Trophoblast cell (in vitro differentiated cells and primary cell): ENCODE results near the gene SENP3. TPM values are rescaled to one million over a fixed set of nuclear protein-coding genes. Genes with fewer than 3 reads are reported as not detected.

Source experiments
- DNase-seq, 2 donors: peaks; one replicate each; pipeline ENCODE4 v3.0.0-alpha.2; 2016
- H2AFZ ChIP-seq: 2 replicates; pipeline ENCODE4 v1.6.1; 2013; ENCODE audit warnings: low read length, moderate library complexity, mild to moderate bottlenecking; ENCODE audit not compliant: insufficient read depth, poor library complexity
- H2AK5ac ChIP-seq: 2 replicates; pipeline ENCODE4 v1.6.1; 2013; ENCODE audit warnings: mild to moderate bottlenecking, low read length
- H2BK120ac ChIP-seq: 2 replicates; pipeline ENCODE4 v1.6.1; 2013; ENCODE audit warnings: low read length, mild to moderate bottlenecking, moderate library complexity; ENCODE audit not compliant: insufficient read depth, poor library complexity
- H2BK12ac ChIP-seq: 2 replicates; pipeline ENCODE4 v1.6.1; 2013; ENCODE audit warnings: mild to moderate bottlenecking, low read length, moderate library complexity
- H2BK5ac ChIP-seq: 2 replicates; pipeline ENCODE4 v1.6.1; 2013; ENCODE audit warnings: low read length, low read depth, moderate library complexity, mild to moderate bottlenecking; ENCODE audit not compliant: poor library complexity
- H3K14ac ChIP-seq: 2 replicates; pipeline ENCODE4 v1.6.1; 2013; ENCODE audit warnings: mild to moderate bottlenecking, low read length
- H3K18ac ChIP-seq: 2 replicates; pipeline ENCODE4 v1.6.1; 2013; ENCODE audit warnings: mild to moderate bottlenecking, low read length
- H3K23ac ChIP-seq: 2 replicates; pipeline ENCODE4 v1.6.1; 2013; ENCODE audit warnings: low read length
- H3K27ac ChIP-seq: 2 replicates; pipeline ENCODE4 v1.5.1; 2013; ENCODE audit warnings: low read depth, mild to moderate bottlenecking, inconsistent platforms, low read length, moderate library complexity
- H3K27me3 ChIP-seq: 2 replicates; pipeline ENCODE4 v1.6.1; 2013; ENCODE audit warnings: inconsistent platforms, mild to moderate bottlenecking, low read length, moderate library complexity; ENCODE audit not compliant: insufficient read depth
- H3K36me3 ChIP-seq, 2 experiments: 1 replicate in 1 of 2; 2 replicates in 1 of 2; pipeline ENCODE4 v1.6.1; 2013; ENCODE audit warnings: low read length in 2 of 2, mild to moderate bottlenecking in 2 of 2, moderate library complexity in 1 of 2; ENCODE audit not compliant: insufficient read depth in 2 of 2, control insufficient read depth in 1 of 2
- H3K4ac ChIP-seq: 2 replicates; pipeline ENCODE4 v1.6.1; 2013; ENCODE audit warnings: low read depth, mild to moderate bottlenecking, low read length, moderate library complexity
- H3K4me1 ChIP-seq, 2 experiments: 1 replicate in 1 of 2; 2 replicates in 1 of 2; pipeline ENCODE4 v1.6.1; 2013; ENCODE audit warnings: low read length in 2 of 2, mild to moderate bottlenecking in 2 of 2, moderate library complexity in 1 of 2; ENCODE audit not compliant: insufficient read depth in 2 of 2, control insufficient read depth in 1 of 2
- H3K4me2 ChIP-seq: 2 replicates; pipeline ENCODE4 v1.6.1; 2013; ENCODE audit warnings: inconsistent platforms, mild to moderate bottlenecking, low read length, moderate library complexity
- H3K4me3 ChIP-seq: 2 replicates; pipeline ENCODE4 v1.5.1; 2013; ENCODE audit warnings: mild to moderate bottlenecking, low read depth, low read length, inconsistent platforms
- H3K79me1 ChIP-seq: one replicate; pipeline ENCODE4 v1.6.1; 2013; ENCODE audit warnings: low read length
- H3K79me2 ChIP-seq: 2 replicates; pipeline ENCODE4 v1.6.1; 2013; ENCODE audit warnings: low read length, mild to moderate bottlenecking; ENCODE audit not compliant: control insufficient read depth, insufficient read depth, poor library complexity
- H3K9ac ChIP-seq: 2 replicates; pipeline ENCODE4 v1.6.1; 2013; ENCODE audit warnings: mild to moderate bottlenecking, low read length
- H3K9me3 ChIP-seq: 2 replicates; pipeline ENCODE4 v1.6.1; 2013; ENCODE audit warnings: low read depth, mild to moderate bottlenecking, control low read depth, inconsistent platforms, low read length; ENCODE audit not compliant: insufficient read depth
- H4K12ac ChIP-seq: 2 replicates; pipeline ENCODE4 v1.6.1; 2013; ENCODE audit warnings: low read depth, mild to moderate bottlenecking, low read length, moderate library complexity
- H4K8ac ChIP-seq: 2 replicates; pipeline ENCODE4 v1.6.1; 2013; ENCODE audit warnings: low read depth, mild to moderate bottlenecking, low read length, moderate library complexity
- H4K91ac ChIP-seq: one replicate; pipeline ENCODE4 v1.6.1; 2013; ENCODE audit warnings: low read depth, mild to moderate bottlenecking, low read length, moderate library complexity
- WGBS: extraction: QIAGEN DNeasy Blood & Tissue Kit; methylation state at CpG from one replicate; pipeline ENCODE4 v1.1.7; 2013; ENCODE audit warnings: missing lambda C conversion rate; ENCODE audit not compliant: insufficient read length, insufficient coverage; ENCODE audit errors: extremely low coverage; 5-methylcytosine and 5-hydroxymethylcytosine counted together
- polyA plus RNA-seq: library from polyadenylated mRNA; stranded (reverse); fragments of 200-250 nt; gene quantifications from 2 replicates; pipeline ENCODE4 v1.2.3, GENCODE V29; 2013

Gene SENP3
- polyA plus RNA-seq, result 35.5 and 36.6 TPM in 2 replicates

DNA sequence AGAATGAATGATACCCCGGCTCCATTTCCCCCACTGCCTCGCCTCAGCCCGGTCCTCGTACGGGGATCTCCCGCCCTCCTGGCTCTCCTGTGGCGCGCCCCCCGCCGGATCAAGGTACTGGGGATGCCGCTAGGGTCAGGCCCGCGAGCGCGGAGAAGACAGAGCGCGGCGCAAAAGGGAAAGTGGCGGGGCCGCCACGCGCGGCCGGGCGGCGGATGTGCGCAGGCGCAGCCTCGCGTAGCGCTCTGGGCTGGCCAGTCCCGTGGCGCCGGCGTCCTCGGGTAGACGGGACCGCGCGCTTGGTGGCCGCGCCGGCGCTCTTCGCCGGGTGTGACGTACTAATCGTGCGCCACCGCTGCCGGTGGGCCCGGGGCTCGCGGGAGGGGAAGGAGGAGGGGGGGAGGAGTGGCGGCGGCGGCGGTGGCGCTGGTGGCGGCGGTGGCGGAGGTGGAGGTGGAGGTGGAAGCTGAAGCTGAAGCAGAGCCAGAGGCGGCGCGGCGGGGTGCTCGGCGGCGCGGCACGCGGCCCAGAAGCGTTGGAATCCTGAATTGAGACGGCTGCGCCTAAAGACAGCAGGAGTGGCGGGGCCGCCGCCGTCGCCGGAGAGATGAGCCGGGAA is at the start of gene SENP3:
Gene SENP3, plus strand, starts transcription at position 331 of the 619 bp plus-strand sequence. CDS start 1,158 bp downstream, outside the sequence.
- Histone ChIP-seq H3K79me2 (peaks cover 11% of the 10 kb centered on the region), H3K9ac (peak within 1 kb of the TSS; percentile 86), H4K8ac (peak within 1 kb of the TSS; percentile 98), H3K14ac (peak within 1 kb of the TSS; percentile 90), H3K4ac (peak within 1 kb of the TSS; percentile 85), H2BK12ac (peak within 1 kb of the TSS; percentile 1), H3K23ac (no peak within 1 kb of the TSS), H3K36me3 (peaks cover 23 to 27% of the 10 kb centered on the region in 2 experiments), H2BK120ac (peak within 1 kb of the TSS; percentile 75), H2AK5ac (peak within 1 kb of the TSS; percentile 79), H2AFZ (peak within 1 kb of the TSS; percentile 98), H3K9me3 (no peaks in the 10 kb centered on the region), H2BK5ac (peak within 1 kb of the TSS; percentile 78), H3K4me1 (peaks cover 4 to 12% of the 10 kb centered on the region in 2 experiments), H3K27ac (peak within 1 kb of the TSS; percentile 38), H3K18ac (peak within 1 kb of the TSS; percentile 93), H3K79me1 (peaks cover 11% of the 10 kb centered on the region), H3K27me3 (no peaks in the 10 kb centered on the region), H4K91ac (peak within 1 kb of the TSS; percentile 86), H3K4me2 (peak within 1 kb of the TSS; percentile 97), H3K4me3 (peak within 1 kb of the TSS; percentile 92), H4K12ac (peak within 1 kb of the TSS; percentile 95)
- WGBS, result no CpG with 5 or more reads among the region's 82 CpGs
- DNase-seq, result peak; percentile 86 to 92

DNA sequence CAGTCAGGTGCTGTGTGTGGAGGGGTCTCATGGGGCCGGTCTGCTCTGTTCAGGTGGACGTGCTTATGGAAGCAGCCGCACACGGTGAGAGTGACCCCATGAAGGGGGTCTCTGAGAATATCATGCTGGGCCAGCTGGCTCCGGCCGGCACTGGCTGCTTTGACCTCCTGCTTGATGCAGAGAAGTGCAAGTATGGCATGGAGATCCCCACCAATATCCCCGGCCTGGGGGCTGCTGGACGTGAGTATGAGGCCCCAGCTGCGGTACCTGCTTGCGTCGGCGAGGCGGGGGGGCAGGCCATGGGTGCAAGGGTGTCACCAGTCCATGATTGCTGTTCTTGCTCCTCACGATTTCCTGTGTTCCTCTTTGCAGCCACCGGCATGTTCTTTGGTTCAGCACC is 49.6 kb upstream of the SENP3 start:
- H4K91ac ChIP-seq, result no peak overlapping the region
- H3K4me1 ChIP-seq, result no peaks in the 10 kb centered on the region
- peaks cover 70 to 71% of the 10 kb centered on the region in 2 experiments for H3K36me3 ChIP-seq
- WGBS, result no CpG with 5 or more reads among the region's 15 CpGs
- H3K9ac ChIP-seq, result no peak overlapping the region
- H2BK120ac ChIP-seq, result no peak overlapping the region
- H3K4me2 ChIP-seq, result no peak overlapping the region
- no peak overlapping the region for H3K23ac ChIP-seq
- peaks cover 2% of the 10 kb centered on the region for H3K9me3 ChIP-seq
- no peak overlapping the region for H4K12ac ChIP-seq
- no peak overlapping the region for H2BK5ac ChIP-seq
- no peak overlapping the region for H2BK12ac ChIP-seq
- H3K14ac ChIP-seq, result no peak overlapping the region
- H3K18ac ChIP-seq, result no peak overlapping the region
- H3K79me2 ChIP-seq, result no peaks in the 10 kb centered on the region
- H2AFZ ChIP-seq, result no peak overlapping the region
- no peak overlapping the region for H3K4ac ChIP-seq
- no peaks in the 10 kb centered on the region for H3K27me3 ChIP-seq
- H2AK5ac ChIP-seq, result no peak overlapping the region
- no peak overlapping the region for H3K27ac ChIP-seq
- no peak overlapping the region for H4K8ac ChIP-seq
- no peak overlapping the region for H3K4me3 ChIP-seq
- no peaks in the 10 kb centered on the region for H3K79me1 ChIP-seq
- no peak for DNase-seq

DNA sequence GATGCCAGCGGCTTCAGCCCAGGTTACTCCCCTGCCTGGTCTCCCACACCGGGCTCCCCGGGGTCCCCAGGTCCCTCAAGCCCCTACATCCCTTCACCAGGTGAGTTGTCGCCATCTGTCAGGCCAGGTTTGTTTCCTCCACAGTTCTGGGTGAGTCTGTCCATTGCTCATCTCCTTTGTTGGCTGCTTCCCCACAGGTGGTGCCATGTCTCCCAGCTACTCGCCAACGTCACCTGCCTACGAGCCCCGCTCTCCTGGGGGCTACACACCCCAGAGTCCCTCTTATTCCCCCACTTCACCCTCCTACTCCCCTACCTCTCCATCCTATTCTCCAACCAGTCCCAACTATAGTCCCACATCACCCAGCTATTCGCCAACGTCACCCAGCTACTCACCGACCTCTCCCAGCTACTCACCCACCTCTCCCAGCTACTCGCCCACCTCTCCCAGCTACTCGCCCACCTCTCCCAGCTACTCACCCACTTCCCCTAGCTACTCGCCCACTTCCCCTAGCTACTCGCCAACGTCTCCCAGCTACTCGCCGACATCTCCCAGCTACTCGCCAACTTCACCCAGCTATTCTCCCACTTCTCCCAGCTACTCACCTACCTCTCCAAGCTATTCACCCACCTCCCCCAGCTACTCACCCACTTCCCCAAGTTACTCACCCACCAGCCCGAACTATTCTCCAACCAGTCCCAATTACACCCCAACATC is 48.7 kb upstream of the SENP3 start:
- H2BK12ac ChIP-seq, result no peak overlapping the region
- H3K9ac ChIP-seq, result no peak overlapping the region
- no peak for DNase-seq
- no peak overlapping the region for H2BK5ac ChIP-seq
- no peak overlapping the region for H4K8ac ChIP-seq
- H2AFZ ChIP-seq, result no peak overlapping the region
- H3K79me2 ChIP-seq, result no peaks in the 10 kb centered on the region
- H2BK120ac ChIP-seq, result no peak overlapping the region
- no peak overlapping the region for H4K91ac ChIP-seq
- H3K23ac ChIP-seq, result no peak overlapping the region
- no peaks in the 10 kb centered on the region for H3K79me1 ChIP-seq
- no peak overlapping the region for H3K4me2 ChIP-seq
- no peak overlapping the region for H3K18ac ChIP-seq
- H4K12ac ChIP-seq, result no peak overlapping the region
- no peak overlapping the region for H3K27ac ChIP-seq
- H2AK5ac ChIP-seq, result no peak overlapping the region
- H3K4me1 ChIP-seq, result no peaks in the 10 kb centered on the region
- peaks cover 2% of the 10 kb centered on the region for H3K9me3 ChIP-seq
- peaks cover 65 to 68% of the 10 kb centered on the region in 2 experiments for H3K36me3 ChIP-seq
- no peaks in the 10 kb centered on the region for H3K27me3 ChIP-seq
- H3K14ac ChIP-seq, result no peak overlapping the region
- no peak overlapping the region for H3K4ac ChIP-seq
- WGBS, result 100% methylated on average over 2 of the region's 20 CpGs
- peak overlapping the region; percentile 23 for H3K4me3 ChIP-seq

DNA sequence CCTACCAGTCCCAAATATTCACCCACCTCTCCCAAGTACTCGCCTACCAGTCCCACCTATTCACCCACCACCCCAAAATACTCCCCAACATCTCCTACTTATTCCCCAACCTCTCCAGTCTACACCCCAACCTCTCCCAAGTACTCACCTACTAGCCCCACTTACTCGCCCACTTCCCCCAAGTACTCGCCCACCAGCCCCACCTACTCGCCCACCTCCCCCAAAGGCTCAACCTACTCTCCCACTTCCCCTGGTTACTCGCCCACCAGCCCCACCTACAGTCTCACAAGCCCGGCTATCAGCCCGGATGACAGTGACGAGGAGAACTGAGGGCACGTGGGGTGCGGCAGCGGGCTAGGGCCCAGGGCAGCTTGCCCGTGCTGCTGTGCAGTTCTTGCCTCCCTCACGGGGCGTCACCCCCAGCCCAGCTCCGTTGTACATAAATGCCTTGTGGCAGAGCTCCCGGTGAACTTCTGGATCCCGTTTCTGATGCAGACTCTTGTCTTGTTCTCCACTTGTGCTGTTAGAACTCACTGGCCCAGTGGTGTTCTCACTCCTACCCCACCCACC is 47.8 kb upstream of the SENP3 start:
- WGBS, result 100% methylated on average over 1 of the region's 17 CpGs
- no peak overlapping the region for H3K18ac ChIP-seq
- no peak overlapping the region for H2AK5ac ChIP-seq
- no peak overlapping the region for H2BK120ac ChIP-seq
- no peak overlapping the region for H3K4me3 ChIP-seq
- H3K4ac ChIP-seq, result no peak overlapping the region
- no peak overlapping the region for H4K91ac ChIP-seq
- H3K36me3 ChIP-seq, result peaks cover 55 to 58% of the 10 kb centered on the region in 2 experiments
- H3K23ac ChIP-seq, result no peak overlapping the region
- no peak overlapping the region for H2BK12ac ChIP-seq
- no peaks in the 10 kb centered on the region for H3K27me3 ChIP-seq
- H3K79me1 ChIP-seq, result no peaks in the 10 kb centered on the region
- no peaks in the 10 kb centered on the region for H3K4me1 ChIP-seq
- H2BK5ac ChIP-seq, result no peak overlapping the region
- no peaks in the 10 kb centered on the region for H3K79me2 ChIP-seq
- no peak overlapping the region for H2AFZ ChIP-seq
- no peak overlapping the region for H3K4me2 ChIP-seq
- no peak overlapping the region for H3K14ac ChIP-seq
- peaks cover 2% of the 10 kb centered on the region for H3K9me3 ChIP-seq
- H4K12ac ChIP-seq, result no peak overlapping the region
- no peak overlapping the region for H3K27ac ChIP-seq
- no peak for DNase-seq
- no peak overlapping the region for H3K9ac ChIP-seq
- H4K8ac ChIP-seq, result no peak overlapping the region
